Activated naive CD4-positive, alpha-beta T cell treated with anti-CD3 and anti-CD28 coated beads for 36 hours (primary cell): ENCODE data around the gene DCUN1D5. TPM values are rescaled to one million over a fixed set of nuclear protein-coding genes. Genes with fewer than 3 reads are reported as not detected.

Experiments used
- CTCF ChIA-PET: fragments of 350-600 bp; sonication (Branson Sonifier 250); formaldehyde crosslinking; loops from one replicate; lab custom pipeline; 2021; ENCODE audit warnings: antibody characterized with exemption; lab: Charles Lee
- DNase-seq: peaks from one replicate; pipeline ENCODE4 v3.0.0-alpha.2; 2020
- H3K27ac Mint-ChIP-seq: one replicate; pipeline ENCODE4 v1.8.0; 2021; ENCODE audit warnings: mild to moderate bottlenecking, mixed read lengths
- H3K27me3 Mint-ChIP-seq: one replicate; pipeline ENCODE4 v1.8.0; 2021; ENCODE audit warnings: low read depth, mixed read lengths
- H3K36me3 Mint-ChIP-seq: one replicate; pipeline ENCODE4 v1.8.0; 2021; ENCODE audit warnings: low read depth, mixed read lengths
- H3K4me1 Mint-ChIP-seq: one replicate; pipeline ENCODE4 v1.8.0; 2021; ENCODE audit warnings: low read depth, mixed read lengths
- H3K4me3 Mint-ChIP-seq: one replicate; pipeline ENCODE4 v1.8.0; 2021; ENCODE audit warnings: mild to moderate bottlenecking, moderate library complexity, mixed read lengths
- H3K9me3 Mint-ChIP-seq: one replicate; pipeline ENCODE4 v1.8.0; 2021; ENCODE audit warnings: mixed read lengths
- intact Hi-C: fragments of 100-400 bp; cut with micrococcal nuclease; formaldehyde crosslinking; loops from one replicate; pipeline ENCODE4 v1.15.1; 2023
- total RNA-seq, 2 experiments: library from RNA; stranded (reverse); gene quantifications; one replicate each; pipeline ENCODE4 v1.2.3, GENCODE V29; 2021

DCUN1D5 gene
- total RNA-seq, 2 experiments from 2014 or later, result 52.6 to 58.4 TPM

GRCh38 chr11:103085758-103086365 is 6.1 kb downstream of the DCUN1D5 start:
- Mint-ChIP-seq H3K27ac (no peak overlapping the region), H3K36me3 (peaks cover 24% of the 10 kb centered on the region), H3K27me3 (no peaks in the 10 kb centered on the region), H3K9me3 (no peaks in the 10 kb centered on the region), H3K4me3 (no peak overlapping the region), H3K4me1 (peaks cover 27% of the 10 kb centered on the region)
- CTCF ChIA-PET, result interaction anchor here (2.3 kb wide), 1 partner anchor 23 kb away, joined by 8 read pairs; the partner anchor contains the start of gene DYNC2H1
- intact Hi-C loops, result no loop called here
- no peak for DNase-seq

GRCh38 chr11:103079833-103080232 is 12.1 kb downstream of the DCUN1D5 start:
- H3K27ac Mint-ChIP-seq, result no peak overlapping the region

DNA sequence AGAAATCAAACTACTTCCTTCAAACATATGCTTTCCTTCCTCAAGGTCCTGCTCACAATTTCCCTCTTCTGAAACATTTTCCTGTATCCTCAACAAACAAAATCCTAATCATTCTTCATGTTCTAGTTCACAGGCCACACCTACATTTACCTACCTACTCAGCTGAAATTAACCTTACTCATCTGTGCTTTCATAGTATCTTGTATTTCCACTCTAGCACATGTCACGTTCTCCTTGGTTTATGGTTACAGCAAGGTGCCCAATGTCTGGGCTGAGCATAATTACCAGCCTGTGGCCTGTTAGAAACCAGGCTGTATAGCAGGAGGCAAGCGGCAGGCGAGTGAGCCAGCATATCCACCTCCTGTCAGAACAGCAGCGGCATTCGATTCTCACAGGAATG is 13.2 kb downstream of the DCUN1D5 start:
- intact Hi-C loops, result no loop called here
- CTCF ChIA-PET, result no interaction called here

More at GRCh38 chr11:103079833-103080232, 12.1 kb downstream of the DCUN1D5 start:
- peaks cover 34% of the 10 kb centered on the region for H3K36me3 Mint-ChIP-seq
- no peak for DNase-seq
- H3K4me3 Mint-ChIP-seq, result no peak overlapping the region
- H3K9me3 Mint-ChIP-seq, result no peaks in the 10 kb centered on the region
- intact Hi-C loops, result no loop called here
- CTCF ChIA-PET, result no interaction called here
- no peaks in the 10 kb centered on the region for H3K27me3 Mint-ChIP-seq
- H3K4me1 Mint-ChIP-seq, result no peaks in the 10 kb centered on the region

GRCh38 chr11:103077554-103077953 is 14.4 kb downstream of the DCUN1D5 start:
- no peaks in the 10 kb centered on the region for H3K4me1 Mint-ChIP-seq
- peaks cover 43% of the 10 kb centered on the region for H3K36me3 Mint-ChIP-seq

More for the DNA sequence above, 13.2 kb downstream of the DCUN1D5 start:
- no peak for DNase-seq
- no peaks in the 10 kb centered on the region for H3K27me3 Mint-ChIP-seq
- H3K36me3 Mint-ChIP-seq, result peaks cover 40% of the 10 kb centered on the region
- no peak overlapping the region for H3K4me3 Mint-ChIP-seq
- H3K27ac Mint-ChIP-seq, result no peak overlapping the region
- H3K9me3 Mint-ChIP-seq, result no peaks in the 10 kb centered on the region
- no peaks in the 10 kb centered on the region for H3K4me1 Mint-ChIP-seq

DNA sequence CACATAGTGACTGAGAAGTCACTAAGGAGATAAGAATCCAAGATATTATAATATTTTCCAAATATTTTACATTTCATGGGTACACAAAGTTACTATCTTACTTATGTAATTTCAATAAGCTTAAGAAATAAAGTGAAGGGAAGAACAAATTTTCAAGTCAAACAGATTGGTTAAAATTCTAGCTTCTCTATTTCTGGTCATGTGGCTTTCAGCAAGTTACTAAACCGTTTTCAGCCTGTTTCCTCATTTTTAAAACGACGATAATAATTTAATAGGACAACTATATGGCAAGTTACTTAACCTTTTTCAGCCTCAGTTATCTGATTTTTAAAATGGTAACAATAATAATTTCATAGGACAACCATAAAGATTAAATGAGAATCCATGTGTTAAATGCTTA is 15.6 kb downstream of the DCUN1D5 start:
- Mint-ChIP-seq H3K4me1 (peaks cover 4% of the 10 kb centered on the region), H3K27me3 (no peaks in the 10 kb centered on the region), H3K4me3 (no peak overlapping the region), H3K27ac (no peak overlapping the region), H3K36me3 (peaks cover 46% of the 10 kb centered on the region), H3K9me3 (no peaks in the 10 kb centered on the region)
- intact Hi-C loops, result no loop called here
- DNase-seq, result no peak
- CTCF ChIA-PET, result no interaction called here

More at GRCh38 chr11:103077554-103077953, 14.4 kb downstream of the DCUN1D5 start:
- H3K27ac Mint-ChIP-seq, result no peak overlapping the region
- CTCF ChIA-PET, result no interaction called here
- H3K27me3 Mint-ChIP-seq, result no peaks in the 10 kb centered on the region
- no peaks in the 10 kb centered on the region for H3K9me3 Mint-ChIP-seq
- H3K4me3 Mint-ChIP-seq, result no peak overlapping the region
- no peak for DNase-seq
- intact Hi-C loops, result no loop called here

GRCh38 chr11:103071008-103071407 is 21.0 kb downstream of the DCUN1D5 start:
- peaks cover 39% of the 10 kb centered on the region for H3K4me1 Mint-ChIP-seq
- no peak for DNase-seq
- no peaks in the 10 kb centered on the region for H3K27me3 Mint-ChIP-seq
- CTCF ChIA-PET, result no interaction called here
- H3K36me3 Mint-ChIP-seq, result peaks cover 41% of the 10 kb centered on the region
- intact Hi-C loops, result loop anchor here (2.0 kb wide), 1 partner anchor 20 kb away; no protein-coding TSS in a partner anchor
- peak overlapping the region; percentile 10 for H3K27ac Mint-ChIP-seq
- H3K4me3 Mint-ChIP-seq, result no peak overlapping the region
- H3K9me3 Mint-ChIP-seq, result no peaks in the 10 kb centered on the region

DNA sequence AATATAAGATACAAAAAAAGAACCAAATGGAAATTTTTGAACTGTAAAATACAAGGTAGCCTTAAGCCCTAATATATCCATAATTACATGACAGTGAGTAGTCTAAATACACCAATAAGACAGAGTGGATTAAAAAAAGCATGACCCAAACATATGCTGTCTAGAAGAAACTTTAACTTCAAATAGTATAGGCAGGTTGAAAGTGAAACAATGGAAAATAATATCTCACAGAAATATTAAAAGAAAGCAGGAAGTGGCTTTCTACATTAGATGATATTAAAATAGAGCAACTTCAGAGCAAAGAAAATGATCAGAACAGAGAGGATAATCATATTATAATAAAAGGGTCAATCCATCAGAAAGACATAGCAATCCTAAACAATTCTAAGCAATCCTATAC is 21.8 kb downstream of the DCUN1D5 start:
- Mint-ChIP-seq H3K27ac (peak overlapping the region; percentile 66), H3K4me3 (no peak overlapping the region), H3K4me1 (peaks cover 39% of the 10 kb centered on the region), H3K27me3 (no peaks in the 10 kb centered on the region), H3K36me3 (peaks cover 40% of the 10 kb centered on the region), H3K9me3 (no peaks in the 10 kb centered on the region)
- DNase-seq, result no peak
- intact Hi-C loops, result loop anchor here (1.0 to 2.0 kb wide), 2 partner anchors 21 to 39 kb away; partner anchors contain the start of gene DYNC2H1
- CTCF ChIA-PET, result no interaction called here

- H3K4me1 Mint-ChIP-seq, result peaks cover 39% of the 10 kb centered on the region
- intact Hi-C loops, result no loop called here
Measured at GRCh38 chr11:103069367-103069766, 22.6 kb downstream of the DCUN1D5 start.

GRCh38 chr11:103067118-103067517 is 24.8 kb downstream of the DCUN1D5 start:
- no peak for DNase-seq
- H3K9me3 Mint-ChIP-seq, result no peaks in the 10 kb centered on the region
- H3K36me3 Mint-ChIP-seq, result peaks cover 32% of the 10 kb centered on the region
- H3K4me3 Mint-ChIP-seq, result no peak overlapping the region
- no peaks in the 10 kb centered on the region for H3K27me3 Mint-ChIP-seq
- intact Hi-C loops, result no loop called here
- H3K4me1 Mint-ChIP-seq, result peaks cover 38% of the 10 kb centered on the region
- CTCF ChIA-PET, result no interaction called here
- H3K27ac Mint-ChIP-seq, result no peak overlapping the region

More at GRCh38 chr11:103069367-103069766, 22.6 kb downstream of the DCUN1D5 start:
- H3K9me3 Mint-ChIP-seq, result no peaks in the 10 kb centered on the region
- H3K4me3 Mint-ChIP-seq, result no peak overlapping the region
- no peak for DNase-seq
- H3K27me3 Mint-ChIP-seq, result no peaks in the 10 kb centered on the region
- peak overlapping the region; percentile 66 for H3K27ac Mint-ChIP-seq
- CTCF ChIA-PET, result no interaction called here
- H3K36me3 Mint-ChIP-seq, result peaks cover 39% of the 10 kb centered on the region

DNA sequence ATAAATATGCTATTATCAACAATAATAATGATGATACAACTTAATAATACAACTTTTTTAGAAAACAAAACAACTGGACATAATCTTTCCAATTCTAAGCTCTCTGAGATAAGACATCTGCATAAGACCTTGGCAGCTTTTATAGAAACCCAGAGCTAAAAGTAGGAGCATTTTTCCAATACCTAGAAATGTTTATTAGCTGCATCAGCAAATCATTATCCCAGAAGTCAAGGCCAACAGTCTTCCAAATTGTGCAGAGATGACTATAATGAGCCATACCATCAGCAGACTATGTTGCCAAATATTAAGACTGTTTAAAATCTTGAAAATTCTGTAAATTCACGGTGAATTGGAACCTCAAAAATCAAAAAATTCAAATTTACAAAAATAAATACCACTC is 30.3 kb downstream of the DCUN1D5 start:
- Mint-ChIP-seq H3K36me3 (peaks cover 21% of the 10 kb centered on the region), H3K9me3 (no peaks in the 10 kb centered on the region), H3K27me3 (no peaks in the 10 kb centered on the region), H3K4me1 (no peaks in the 10 kb centered on the region), H3K27ac (no peak overlapping the region), H3K4me3 (no peak overlapping the region)
- intact Hi-C loops, result no loop called here
- no peak for DNase-seq
- CTCF ChIA-PET, result interaction anchor here (0.6 to 2.0 kb wide), 3 partner anchors 11 to 25 kb away, joined by 3 to 5 read pairs (median 3); no protein-coding TSS in a partner anchor

- CTCF ChIA-PET, result no interaction called here
- H3K27ac Mint-ChIP-seq, result no peak overlapping the region
- no peaks in the 10 kb centered on the region for H3K9me3 Mint-ChIP-seq
- no peak for DNase-seq
- intact Hi-C loops, result loop anchor here (1.0 to 5.0 kb wide), 7 partner anchors 19 to 322 kb away; no protein-coding TSS in a partner anchor
- H3K36me3 Mint-ChIP-seq, result peaks cover 3% of the 10 kb centered on the region
- peaks cover 17% of the 10 kb centered on the region for H3K4me1 Mint-ChIP-seq
- no peak overlapping the region for H3K4me3 Mint-ChIP-seq
- no peaks in the 10 kb centered on the region for H3K27me3 Mint-ChIP-seq
Measured at GRCh38 chr11:103055221-103055890, 36.6 kb downstream of the DCUN1D5 start.

GRCh38 chr11:103053997-103054396 is 38.0 kb downstream of the DCUN1D5 start:
- Mint-ChIP-seq H3K4me1 (peaks cover 17% of the 10 kb centered on the region), H3K4me3 (no peak overlapping the region), H3K9me3 (no peaks in the 10 kb centered on the region), H3K27me3 (no peaks in the 10 kb centered on the region), H3K36me3 (no peaks in the 10 kb centered on the region), H3K27ac (no peak overlapping the region)
- intact Hi-C loops, result no loop called here
- no peak for DNase-seq
- CTCF ChIA-PET, result interaction anchor here (0.9 kb wide), 1 partner anchor 18 kb away, joined by 3 read pairs; no protein-coding TSS in a partner anchor
